Mucosa of descending colon (tissue), 3 donors: ENCODE results near the gene HSD17B13. TPM values are rescaled to one million over a fixed set of nuclear protein-coding genes. Genes with fewer than 3 reads are reported as not detected.

Source experiments
- ATAC-seq: fragments of 200-7000 bp; cut with Tn5 transposase; one replicate; pipeline ENCODE4 v1.9.1; 2020; ENCODE audit warnings: mild to moderate bottlenecking, moderate library complexity
- DNase-seq, 3 donors: peaks; one replicate each; pipeline ENCODE4 v3.0.0-alpha.2; 2020
- H3K36me3 ChIP-seq: fragments of 200-600 bp; one replicate; pipeline ENCODE4 v1.8.0; 2021; ENCODE audit warnings: low read depth, mild to moderate bottlenecking
- H3K4me1 ChIP-seq: fragments of 200-600 bp; one replicate; pipeline ENCODE4 v1.8.0; 2021; ENCODE audit warnings: low read depth, mild to moderate bottlenecking
- H3K4me3 ChIP-seq: fragments of 200-600 bp; one replicate; pipeline ENCODE4 v1.8.0; 2021; ENCODE audit warnings: mild to moderate bottlenecking
- H3K9me3 ChIP-seq: fragments of 200-600 bp; one replicate; pipeline ENCODE4 v1.8.0; 2021; ENCODE audit warnings: mild to moderate bottlenecking
- CTCF ChIP-seq: fragments of 200-600 bp; IDR thresholded peaks from one replicate; pipeline ENCODE4 v1.8.0; 2022; ENCODE audit warnings: antibody characterized with exemption, mild to moderate bottlenecking
- intact Hi-C, 2 donors: fragments of 100-400 bp; cut with DNase I in 1 of 2; cut with micrococcal nuclease in 1 of 2; formaldehyde crosslinking; loops; one replicate each; pipeline versions ENCODE4 v1.11.0 to v1.11.1; 2022; cut with DNase I, micrococcal nuclease
- total RNA-seq, 3 donors: library from RNA; stranded (reverse); fragmentation: NEBNext Ultra II Directional in 2 of 3; extraction: Animal tissue kit (Norgen Biotek cat#: 25700) in 2 of 3; gene quantifications; one replicate each; pipeline versions ENCODE4 v1.2.1 to v1.2.4, GENCODE V29; 2021 to 2023
- donor health status: DM: no; HTN: no; CAD: no; lungs with moderate emphysema.
- donor health status: DM: no; HTN: no; CAD: no.
- donor health status: DM: no; HTN: yes; CAD: no.

Gene HSD17B13
- total RNA-seq, 3 donors from 2014 or later: 0.36 to 1.8 (median 0.76) TPM

DNA sequence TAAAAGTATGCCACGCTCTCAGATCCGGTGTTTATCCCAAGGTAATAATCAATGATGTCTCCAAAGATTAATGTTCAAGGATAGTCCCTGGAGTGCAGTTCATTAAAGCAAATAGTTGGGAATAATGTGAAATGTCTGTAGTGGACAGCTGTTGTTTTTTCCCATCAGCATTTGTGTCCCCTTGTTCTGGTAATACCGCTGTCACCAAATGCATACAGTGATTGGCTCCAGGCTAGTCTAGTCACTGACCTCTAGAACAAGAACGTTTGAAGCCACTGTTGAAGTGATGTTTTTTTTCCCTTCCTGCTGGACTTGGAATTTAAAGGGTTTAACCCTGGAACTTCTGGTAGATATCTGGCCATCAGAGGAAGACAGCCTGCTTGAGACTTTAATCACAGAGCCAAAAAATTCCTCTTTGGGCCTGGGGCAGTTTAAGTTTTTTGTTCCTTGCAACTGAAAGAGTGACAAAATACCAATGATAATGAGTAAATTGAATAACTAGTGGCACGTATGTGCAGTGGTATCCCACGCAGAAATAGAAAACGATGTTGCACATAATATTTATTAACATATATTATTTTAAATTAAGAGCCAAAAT is 37.8 kb upstream of the HSD17B13 start:
- DNase-seq (no peak), ATAC-seq (no peak)
- no peak for TF ChIP-seq CTCF
- no peaks in the 10 kb centered on the region for H3K4me1 ChIP-seq
- no peak overlapping the region for H3K4me3 ChIP-seq
- H3K9me3 ChIP-seq: no peaks in the 10 kb centered on the region
- peaks cover 4% of the 10 kb centered on the region for H3K36me3 ChIP-seq
- intact Hi-C loops: no loop called here

DNA sequence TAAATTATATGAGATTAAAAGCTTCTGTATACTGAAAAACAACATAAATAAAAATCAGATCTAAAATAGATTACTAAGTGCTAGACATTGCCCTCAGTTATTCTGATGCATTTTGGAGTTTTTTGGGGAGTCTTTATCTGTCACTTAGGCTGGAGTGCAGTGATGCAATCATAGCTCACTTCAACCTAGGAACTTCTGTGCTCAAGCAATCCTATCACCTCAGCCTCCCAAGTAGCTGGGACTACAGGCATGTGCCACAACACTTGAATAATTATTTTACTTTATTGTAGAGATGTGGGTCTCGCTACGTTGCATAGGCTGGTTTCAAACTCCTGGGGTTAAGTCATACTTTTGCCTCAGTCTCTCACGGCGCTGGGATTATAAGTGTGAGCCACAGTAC is 36.6 kb upstream of the HSD17B13 start:
- no peak for TF ChIP-seq CTCF
- Histone ChIP-seq H3K9me3 (no peaks in the 10 kb centered on the region), H3K4me3 (no peak overlapping the region), H3K4me1 (no peaks in the 10 kb centered on the region), H3K36me3 (peaks cover 4% of the 10 kb centered on the region)
- intact Hi-C loops: no loop called here
- no peak for DNase-seq
- no peak for ATAC-seq

- peak; percentile 55 for ATAC-seq
- intact Hi-C loops: no loop called here
- no peak for TF ChIP-seq CTCF
- no peak for DNase-seq
- Histone ChIP-seq H3K9me3 (no peaks in the 10 kb centered on the region), H3K4me1 (no peaks in the 10 kb centered on the region), H3K4me3 (no peak overlapping the region), H3K36me3 (peaks cover 4% of the 10 kb centered on the region)
These were observed 34.3 kb upstream of the HSD17B13 start for GRCh38 chr4:87356832-87357526.

DNA sequence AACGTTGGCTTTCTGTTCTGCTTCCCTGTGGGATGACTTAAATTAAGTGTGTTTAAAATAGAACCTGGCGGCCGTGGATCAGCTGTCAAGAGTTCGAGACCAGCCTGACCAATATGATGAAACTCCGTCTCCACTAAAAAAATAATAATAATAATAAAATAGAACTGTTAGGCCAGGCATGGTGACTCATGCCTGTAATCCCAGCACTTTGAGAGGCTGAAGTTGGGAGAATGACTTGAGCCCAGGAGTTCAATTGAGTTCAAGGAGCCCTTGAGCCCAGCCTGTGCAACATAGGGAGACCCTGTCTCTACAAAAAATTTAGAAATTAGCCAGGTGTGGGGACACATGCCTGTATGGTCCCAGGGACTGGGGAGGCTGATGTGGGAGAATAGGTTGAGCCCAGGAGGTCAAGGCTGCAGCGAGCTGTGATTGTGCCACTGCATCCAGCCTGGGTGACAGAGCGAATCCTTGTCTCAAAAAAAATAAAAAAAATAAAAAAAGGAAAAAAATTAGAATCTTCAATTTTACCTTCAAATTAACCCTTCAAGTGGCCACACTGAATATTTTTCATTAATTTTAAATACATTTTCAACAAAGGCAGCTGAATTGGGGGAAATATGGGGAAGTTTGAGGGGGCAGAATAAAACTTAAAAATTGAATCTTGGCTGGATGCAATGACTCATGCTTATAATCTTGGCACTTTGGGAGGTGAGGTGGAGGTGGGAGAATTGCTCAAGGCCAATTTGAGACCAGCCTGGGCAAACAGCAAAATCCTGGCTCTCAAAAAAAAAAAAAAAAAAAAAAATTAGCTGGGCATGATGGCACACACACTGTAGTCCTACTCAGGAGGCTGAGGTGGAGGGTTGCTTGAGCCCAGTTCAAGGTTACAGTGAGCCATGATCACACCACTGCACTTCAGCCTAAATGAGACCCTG is 31.8 kb upstream of the HSD17B13 start:
- DNase-seq (no peak), ATAC-seq (no peak)
- TF ChIP-seq CTCF: no peak
- Histone ChIP-seq H3K4me1 (no peaks in the 10 kb centered on the region), H3K36me3 (peaks cover 4% of the 10 kb centered on the region), H3K9me3 (no peaks in the 10 kb centered on the region), H3K4me3 (no peak overlapping the region)
- intact Hi-C loops: no loop called here

DNA sequence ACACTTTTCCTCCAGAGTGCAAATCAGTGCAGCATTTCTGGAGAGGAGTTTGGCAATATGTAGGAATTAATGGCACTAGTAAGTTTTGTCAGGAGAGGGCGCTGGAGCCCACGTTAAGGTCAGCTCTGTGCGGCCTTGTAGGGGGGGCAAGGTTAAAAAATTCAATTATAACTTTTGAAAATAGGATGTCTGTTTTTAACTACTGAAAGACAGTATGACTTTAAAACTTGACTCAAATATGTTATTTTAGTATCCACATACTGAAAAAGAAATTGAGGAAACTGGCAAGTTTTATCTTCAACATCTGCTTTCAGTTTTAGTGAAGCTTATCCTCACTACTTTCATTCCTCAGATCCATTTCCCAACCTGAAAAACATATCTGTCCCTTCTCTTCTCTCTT is 30.9 kb upstream of the HSD17B13 start:
- no peaks in the 10 kb centered on the region for H3K4me1 ChIP-seq
- TF ChIP-seq CTCF: no peak
- intact Hi-C loops: no loop called here
- peak in 1 of 3 donors; percentile 31 for DNase-seq
- H3K36me3 ChIP-seq: peaks cover 4% of the 10 kb centered on the region
- no peaks in the 10 kb centered on the region for H3K9me3 ChIP-seq
- no peak overlapping the region for H3K4me3 ChIP-seq
- no peak for ATAC-seq
